Measurements from ENCODE around the gene FAM83F. TPM values are rescaled to one million over a fixed set of nuclear protein-coding genes. Genes with fewer than 3 reads are reported as not detected.

FAM83F gene
- total RNA-seq, 1 experiment from 2014 or later, result 33.1 TPM

- CTCF ChIA-PET, result interaction anchor here (0.6 to 2.4 kb wide), 3 partner anchors 31 to 492 kb away, joined by 3 to 12 read pairs (median 4); partner anchors contain the start of gene MIEF1
- Mint-ChIP-seq H3K27ac (ENCODE audit: low read depth, unreplicated experiment) (no peak overlapping the region), H3K4me3 (ENCODE audit: unreplicated experiment) (peak overlapping the region; percentile 40), H3K27me3 (ENCODE audit: insufficient read depth, unreplicated experiment) (peaks cover 11% of the 10 kb centered on the region), H3K4me1 (ENCODE audit: insufficient read depth, unreplicated experiment) (peaks cover 28% of the 10 kb centered on the region), H3K36me3 (ENCODE audit: insufficient read depth, unreplicated experiment) (peaks cover 4% of the 10 kb centered on the region), H3K9me3 (ENCODE audit: unreplicated experiment) (no peaks in the 10 kb centered on the region)
- DNase-seq (ENCODE audit: unreplicated experiment), result no peak
- POLR2A ChIA-PET, result interaction anchor here (0.6 to 2.4 kb wide), 10 partner anchors 8 to 659 kb away, joined by 3 to 14 read pairs (median 4); no protein-coding TSS in a partner anchor
- intact Hi-C loops (cut with micrococcal nuclease), result no loop called here
- TSS peak; percentile 55 for BruUV-seq (replicated peaks)
- TF ChIP-seq CTCF (IDR thresholded peaks at IDR 0.05; ENCODE audit: unreplicated experiment), result no peak
Observed at GRCh38 chr22:39994041-39994565, 651 bp upstream of the FAM83F start.

GRCh38 chr22:39995393-39996252 is 869 bp downstream of the FAM83F start:
- H3K27ac Mint-ChIP-seq (ENCODE audit: low read depth, unreplicated experiment), result peak overlapping the region; percentile 12

GRCh38 chr22:39996732-39997131 is 2.0 kb downstream of the FAM83F start:
- Mint-ChIP-seq H3K27ac (ENCODE audit: low read depth, unreplicated experiment) (no peak overlapping the region), H3K27me3 (ENCODE audit: insufficient read depth, unreplicated experiment) (peaks cover 11% of the 10 kb centered on the region), H3K4me1 (ENCODE audit: insufficient read depth, unreplicated experiment) (peaks cover 50% of the 10 kb centered on the region), H3K4me3 (ENCODE audit: unreplicated experiment) (peak overlapping the region; percentile 73), H3K9me3 (ENCODE audit: unreplicated experiment) (no peaks in the 10 kb centered on the region), H3K36me3 (ENCODE audit: insufficient read depth, unreplicated experiment) (peaks cover 15% of the 10 kb centered on the region)
- DNase-seq (ENCODE audit: unreplicated experiment), result no peak
- CTCF ChIA-PET, result interaction anchor here (1.1 to 11.6 kb wide), 4 partner anchors 13 to 462 kb away, joined by 3 to 103 read pairs (median 5); no protein-coding TSS in a partner anchor
- intact Hi-C loops (cut with micrococcal nuclease), result no loop called here
- POLR2A ChIA-PET, result interaction anchor here (0.6 to 3.4 kb wide), 17 partner anchors 8 to 495 kb away, joined by 3 to 12 read pairs (median 4); partner anchors contain the start of gene MIEF1
- BruUV-seq (replicated peaks), result no TSS peak
- TF ChIP-seq CTCF (IDR thresholded peaks at IDR 0.05; ENCODE audit: unreplicated experiment), result no peak

More at GRCh38 chr22:39995393-39996252, 869 bp downstream of the FAM83F start:
- no peak for TF ChIP-seq CTCF (IDR thresholded peaks at IDR 0.05; ENCODE audit: unreplicated experiment)
- Mint-ChIP-seq H3K9me3 (ENCODE audit: unreplicated experiment) (no peaks in the 10 kb centered on the region), H3K4me1 (ENCODE audit: insufficient read depth, unreplicated experiment) (peaks cover 39% of the 10 kb centered on the region), H3K27me3 (ENCODE audit: insufficient read depth, unreplicated experiment) (peaks cover 11% of the 10 kb centered on the region), H3K4me3 (ENCODE audit: unreplicated experiment) (peak overlapping the region; percentile 73), H3K36me3 (ENCODE audit: insufficient read depth, unreplicated experiment) (peaks cover 12% of the 10 kb centered on the region)
- intact Hi-C loops (cut with micrococcal nuclease), result no loop called here
- ChIA-PET POLR2A (interaction anchor here (0.6 to 3.4 kb wide), 19 partner anchors 9 to 1191 kb away, joined by 3 to 14 read pairs (median 4); partner anchors contain the start of gene MIEF1), CTCF (interaction anchor here (1.3 to 11.6 kb wide), 2 partner anchors 25 to 28 kb away, joined by 3 to 103 read pairs; no protein-coding TSS in a partner anchor)
- no peak for DNase-seq (ENCODE audit: unreplicated experiment)
- no TSS peak for BruUV-seq (replicated peaks)

GRCh38 chr22:39997421-39997820 is 2.7 kb downstream of the FAM83F start:
- Mint-ChIP-seq H3K27ac (ENCODE audit: low read depth, unreplicated experiment) (no peak overlapping the region), H3K36me3 (ENCODE audit: insufficient read depth, unreplicated experiment) (peaks cover 15% of the 10 kb centered on the region), H3K4me1 (ENCODE audit: insufficient read depth, unreplicated experiment) (peaks cover 57% of the 10 kb centered on the region), H3K27me3 (ENCODE audit: insufficient read depth, unreplicated experiment) (peaks cover 11% of the 10 kb centered on the region), H3K4me3 (ENCODE audit: unreplicated experiment) (peak overlapping the region; percentile 73), H3K9me3 (ENCODE audit: unreplicated experiment) (no peaks in the 10 kb centered on the region)
- intact Hi-C loops (cut with micrococcal nuclease), result no loop called here
- TF ChIP-seq CTCF (IDR thresholded peaks at IDR 0.05; ENCODE audit: unreplicated experiment), result no peak
- no TSS peak for BruUV-seq (replicated peaks)
- DNase-seq (ENCODE audit: unreplicated experiment), result no peak
- ChIA-PET POLR2A (interaction anchor here (0.7 to 3.4 kb wide), 13 partner anchors 8 to 859 kb away, joined by 3 to 12 read pairs (median 5); partner anchors contain the start of genes ST13 and XPNPEP3), CTCF (interaction anchor here (0.6 to 11.6 kb wide), 5 partner anchors 13 to 1333 kb away, joined by 3 to 103 read pairs (median 4); no protein-coding TSS in a partner anchor)

Data from MCF 10A (cell line).